GM12801 (cell line): Measurements from ENCODE around the gene CHMP4A.

Experiments used
- TF ChIP-seq, protein P1 (sequence below): IDR thresholded peaks from one replicate; pipeline ENCODE4 v1.5.1; 2011; ENCODE audit warnings: control low read depth; ENCODE audit not compliant: insufficient read length; ENCODE audit errors: extremely low read depth

Gene CHMP4A

DNA sequence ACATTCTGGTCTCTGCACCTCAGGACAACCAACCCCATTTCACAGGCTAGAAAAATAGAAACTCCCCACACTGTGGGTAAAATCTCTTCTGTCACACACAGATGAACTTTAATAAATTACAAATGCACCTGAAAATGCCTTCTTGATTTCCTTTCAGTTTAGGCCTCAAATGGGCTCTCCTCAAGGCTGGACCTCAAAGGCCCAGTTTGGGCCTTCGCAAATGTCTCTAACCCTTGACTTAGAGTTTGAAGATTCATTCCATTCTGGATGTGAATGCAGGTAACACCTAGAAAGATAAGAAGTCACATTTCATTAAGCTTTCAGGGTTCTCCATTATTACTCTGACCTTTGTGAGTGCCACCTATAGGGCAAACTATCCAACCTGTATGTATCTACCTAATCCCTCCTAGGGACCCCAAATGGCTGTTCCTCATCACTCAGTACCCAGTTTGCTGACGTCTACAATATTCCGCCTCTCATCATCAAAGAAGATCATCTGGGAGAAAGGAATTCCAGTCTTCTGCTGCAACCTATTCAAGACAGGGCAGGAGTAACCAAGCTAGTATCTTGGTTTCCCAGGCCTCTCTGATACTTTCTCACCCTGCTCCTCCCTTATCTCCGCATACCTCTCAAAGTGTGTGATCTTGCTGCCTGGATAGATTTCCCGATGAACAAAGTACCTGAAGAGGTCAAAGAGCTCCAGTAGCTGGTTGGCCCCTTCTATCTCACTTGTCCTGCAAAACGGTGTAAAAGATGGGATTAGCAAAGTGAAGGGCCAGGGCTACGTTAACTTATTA, 776 bp upstream of the CHMP4A start:
- TF ChIP-seq, protein P1, sequence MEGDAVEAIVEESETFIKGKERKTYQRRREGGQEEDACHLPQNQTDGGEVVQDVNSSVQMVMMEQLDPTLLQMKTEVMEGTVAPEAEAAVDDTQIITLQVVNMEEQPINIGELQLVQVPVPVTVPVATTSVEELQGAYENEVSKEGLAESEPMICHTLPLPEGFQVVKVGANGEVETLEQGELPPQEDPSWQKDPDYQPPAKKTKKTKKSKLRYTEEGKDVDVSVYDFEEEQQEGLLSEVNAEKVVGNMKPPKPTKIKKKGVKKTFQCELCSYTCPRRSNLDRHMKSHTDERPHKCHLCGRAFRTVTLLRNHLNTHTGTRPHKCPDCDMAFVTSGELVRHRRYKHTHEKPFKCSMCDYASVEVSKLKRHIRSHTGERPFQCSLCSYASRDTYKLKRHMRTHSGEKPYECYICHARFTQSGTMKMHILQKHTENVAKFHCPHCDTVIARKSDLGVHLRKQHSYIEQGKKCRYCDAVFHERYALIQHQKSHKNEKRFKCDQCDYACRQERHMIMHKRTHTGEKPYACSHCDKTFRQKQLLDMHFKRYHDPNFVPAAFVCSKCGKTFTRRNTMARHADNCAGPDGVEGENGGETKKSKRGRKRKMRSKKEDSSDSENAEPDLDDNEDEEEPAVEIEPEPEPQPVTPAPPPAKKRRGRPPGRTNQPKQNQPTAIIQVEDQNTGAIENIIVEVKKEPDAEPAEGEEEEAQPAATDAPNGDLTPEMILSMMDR = no peak

DNA sequence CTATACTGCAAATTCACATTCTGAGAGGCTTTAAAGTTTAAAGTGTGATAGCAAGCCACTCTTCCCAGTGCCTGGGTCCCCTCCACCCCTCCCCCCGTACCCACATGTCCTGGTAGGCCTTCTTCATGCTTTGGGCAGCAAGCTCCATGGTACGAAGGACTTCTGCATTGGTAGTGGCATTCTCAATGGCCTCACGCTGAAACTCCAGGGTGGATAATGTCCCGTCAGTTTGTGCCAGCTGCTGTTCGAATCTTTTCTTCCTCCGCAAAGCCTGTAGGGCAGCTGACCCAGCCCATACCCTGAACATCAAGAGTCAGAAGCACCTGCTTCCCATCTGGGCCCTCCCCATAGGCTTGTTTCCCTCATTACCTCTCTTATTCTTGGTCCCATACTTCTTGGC, 2.0 kb downstream of the CHMP4A start:
- TF ChIP-seq, protein P1 = no peak

DNA sequence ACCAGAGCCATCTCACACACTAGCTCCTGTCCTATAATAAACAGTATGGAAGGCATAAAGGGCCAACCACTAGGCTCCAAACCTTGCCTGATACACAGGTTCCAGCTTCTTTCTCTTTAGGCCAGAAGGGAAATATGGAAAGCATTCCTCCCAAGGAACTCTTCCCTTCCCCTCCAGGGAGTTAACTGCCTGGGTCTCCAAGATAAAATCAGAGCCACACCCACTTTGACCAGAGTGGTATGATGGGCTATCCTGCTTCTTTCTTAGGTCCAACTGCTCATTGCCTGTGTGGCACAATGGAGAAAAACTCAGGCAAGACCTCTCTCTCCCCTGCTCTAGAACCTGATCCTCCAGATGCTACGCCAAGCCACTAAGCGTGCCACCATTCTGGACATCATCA, 5.7 kb downstream of the CHMP4A start:
- TF ChIP-seq, protein P1 = no peak

DNA sequence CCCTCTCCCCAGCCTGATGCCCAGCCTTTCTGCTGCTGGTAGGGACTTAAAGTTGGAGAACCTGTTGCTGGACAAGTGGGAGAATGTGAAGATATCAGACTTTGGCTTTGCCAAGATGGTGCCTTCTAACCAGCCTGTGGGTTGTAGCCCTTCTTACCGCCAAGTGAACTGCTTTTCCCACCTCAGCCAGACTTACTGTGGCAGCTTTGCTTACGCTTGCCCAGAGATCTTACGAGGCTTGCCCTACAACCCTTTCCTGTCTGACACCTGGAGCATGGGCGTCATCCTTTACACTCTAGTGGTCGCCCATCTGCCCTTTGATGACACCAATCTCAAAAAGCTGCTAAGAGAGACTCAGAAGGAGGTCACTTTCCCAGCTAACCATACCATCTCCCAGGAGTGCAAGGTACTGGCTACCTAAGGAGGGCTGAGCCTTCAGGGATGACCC, 6.2 kb downstream of the CHMP4A start:
- TF ChIP-seq, protein P1 = no peak

DNA sequence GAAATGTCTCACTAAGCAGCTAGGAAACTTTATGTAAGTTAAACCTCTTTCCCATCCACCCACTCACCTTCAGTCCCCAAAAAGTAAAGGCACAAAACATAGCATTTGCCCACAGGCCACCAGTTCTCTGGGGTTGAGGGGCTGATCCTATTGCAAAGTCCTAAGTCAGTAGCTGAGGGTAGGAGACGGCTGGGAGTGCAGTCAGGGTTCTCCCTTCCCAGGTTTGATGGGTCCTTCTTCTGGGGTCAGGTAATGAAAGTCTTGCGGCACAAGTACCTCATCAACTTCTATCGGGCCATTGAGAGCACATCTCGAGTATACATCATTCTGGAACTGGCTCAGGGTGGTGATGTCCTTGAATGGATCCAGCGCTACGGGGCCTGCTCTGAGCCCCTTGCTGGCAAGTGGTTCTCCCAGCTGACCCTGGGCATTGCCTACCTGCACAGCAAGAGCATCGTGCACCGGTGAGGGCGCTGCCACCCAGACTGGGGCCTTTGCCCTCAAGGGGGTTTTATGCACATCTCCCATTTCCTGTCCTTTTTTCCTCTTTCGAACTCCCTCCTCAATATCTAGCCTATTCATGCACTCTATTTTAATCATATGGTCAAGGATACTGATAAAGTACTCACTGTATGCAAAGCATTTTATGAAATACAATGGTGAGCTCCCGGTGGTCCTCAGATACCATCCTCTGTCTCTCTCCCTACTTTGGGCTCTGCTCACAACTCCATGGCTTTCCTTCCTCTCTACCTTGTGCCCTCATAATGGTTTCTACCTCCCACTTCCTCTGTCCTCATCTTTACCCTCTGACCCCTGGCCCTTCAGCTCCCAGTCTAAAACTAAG, 6.8 kb downstream of the CHMP4A start:
- TF ChIP-seq, protein P1 = no peak

DNA sequence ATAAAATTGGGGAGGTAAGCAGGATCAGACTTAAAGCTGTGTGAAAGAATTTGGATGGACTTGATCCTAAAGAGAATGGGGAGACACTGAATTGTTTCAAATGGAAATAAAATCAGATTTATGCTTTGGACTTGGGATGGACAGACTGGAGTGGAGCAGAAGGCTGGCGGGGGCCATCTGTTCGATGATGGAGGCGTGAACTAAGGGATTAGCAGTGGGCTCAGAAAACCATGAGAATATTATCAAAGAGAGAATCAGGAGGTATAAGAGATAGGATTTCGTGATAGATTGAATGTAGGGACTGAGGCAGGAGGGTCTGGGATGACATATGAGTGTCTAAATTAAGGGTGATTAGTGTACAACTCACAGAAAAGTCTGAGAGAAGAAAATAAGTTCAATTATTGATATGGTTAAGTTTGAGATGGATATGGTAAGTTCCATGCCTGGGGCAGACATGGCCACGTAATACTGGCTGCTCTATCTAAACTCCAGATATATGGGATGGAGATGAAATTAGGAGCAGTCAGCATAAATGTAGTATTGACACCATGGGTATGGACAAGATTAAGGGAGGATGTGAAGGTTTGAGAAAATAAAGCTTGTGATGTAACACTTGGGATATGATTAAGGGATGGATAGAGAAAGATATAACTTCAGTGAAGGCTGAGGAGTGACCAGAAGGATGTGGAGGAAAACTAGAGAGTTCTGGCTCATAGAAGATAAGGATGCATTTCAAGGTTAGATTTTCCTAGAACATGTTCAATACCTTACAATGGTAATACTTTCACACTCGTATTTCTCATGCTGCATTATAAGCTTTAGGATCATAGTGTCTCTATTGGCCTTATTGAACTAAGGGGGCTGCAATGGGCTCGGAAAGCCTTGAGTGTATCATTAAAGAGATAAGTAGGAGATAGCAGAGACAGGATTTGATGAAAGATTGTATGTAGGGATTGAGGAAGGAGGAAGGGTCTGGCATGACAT, 8.8 kb downstream of the CHMP4A start:
- TF ChIP-seq, protein P1 = no peak
